DOHH2 (cell line): Measurements from ENCODE around the gene OR5P2.

Experiments
- EZH2phosphoT487 ChIP-seq: fragments of 200-600 bp; sonication (generic); IDR thresholded peaks from 2 replicates; pipeline ENCODE4 v1.6.1; 2017; ENCODE audit warnings: borderline replicate concordance, mild to moderate bottlenecking, antibody characterized with exemption, low read length, moderate library complexity, mixed read lengths
- TF ChIP-seq, protein P1 (sequence below): fragments of 200-600 bp; sonication (generic); IDR thresholded peaks from one replicate; pipeline ENCODE4 v1.5.1; 2014; ENCODE audit warnings: antibody characterized with exemption, mild to moderate bottlenecking, low read depth, low read length; ENCODE audit not compliant: poor library complexity, severe bottlenecking

DNA sequence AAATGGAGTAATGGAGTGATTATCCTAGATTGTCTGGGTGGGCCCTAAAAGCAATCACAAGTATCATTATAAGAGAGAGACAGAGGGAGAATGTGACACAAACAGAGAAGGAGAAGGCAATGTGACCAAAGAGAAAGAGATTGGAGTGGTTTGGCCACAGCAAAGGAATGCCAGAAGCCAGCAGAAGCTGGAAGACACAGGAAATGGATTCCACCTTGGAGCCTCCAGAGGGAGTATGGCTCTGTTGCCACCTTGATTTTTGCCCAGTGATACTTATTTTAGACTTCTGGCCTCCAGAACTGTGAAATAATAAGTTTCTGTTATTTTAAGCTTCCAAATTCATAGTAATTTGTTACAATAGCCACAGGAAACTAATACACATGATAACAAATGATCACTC lies 36.8 kb upstream of the OR5P2 start:
- TF ChIP-seq, protein P1, sequence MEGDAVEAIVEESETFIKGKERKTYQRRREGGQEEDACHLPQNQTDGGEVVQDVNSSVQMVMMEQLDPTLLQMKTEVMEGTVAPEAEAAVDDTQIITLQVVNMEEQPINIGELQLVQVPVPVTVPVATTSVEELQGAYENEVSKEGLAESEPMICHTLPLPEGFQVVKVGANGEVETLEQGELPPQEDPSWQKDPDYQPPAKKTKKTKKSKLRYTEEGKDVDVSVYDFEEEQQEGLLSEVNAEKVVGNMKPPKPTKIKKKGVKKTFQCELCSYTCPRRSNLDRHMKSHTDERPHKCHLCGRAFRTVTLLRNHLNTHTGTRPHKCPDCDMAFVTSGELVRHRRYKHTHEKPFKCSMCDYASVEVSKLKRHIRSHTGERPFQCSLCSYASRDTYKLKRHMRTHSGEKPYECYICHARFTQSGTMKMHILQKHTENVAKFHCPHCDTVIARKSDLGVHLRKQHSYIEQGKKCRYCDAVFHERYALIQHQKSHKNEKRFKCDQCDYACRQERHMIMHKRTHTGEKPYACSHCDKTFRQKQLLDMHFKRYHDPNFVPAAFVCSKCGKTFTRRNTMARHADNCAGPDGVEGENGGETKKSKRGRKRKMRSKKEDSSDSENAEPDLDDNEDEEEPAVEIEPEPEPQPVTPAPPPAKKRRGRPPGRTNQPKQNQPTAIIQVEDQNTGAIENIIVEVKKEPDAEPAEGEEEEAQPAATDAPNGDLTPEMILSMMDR: no peak
- no peak for TF ChIP-seq EZH2phosphoT487
